HEK293T (cell line): Measurements from ENCODE around the gene EPHB1.

Source experiments
- ARNT ChIP-seq: fragments of 450-650 bp; IDR thresholded peaks from 2 replicates; pipeline ENCODE4 v1.6.1; 2017; ENCODE audit warnings: mild to moderate bottlenecking
- CTBP1 ChIP-seq: fragments of 450-650 bp; IDR thresholded peaks from 2 replicates; pipeline ENCODE4 v1.6.1; 2016; ENCODE audit warnings: borderline replicate concordance
- FOXA1 ChIP-seq: fragments of 450-650 bp; IDR thresholded peaks from 2 replicates; pipeline ENCODE4 v1.6.1; 2016; ENCODE audit warnings: mild to moderate bottlenecking
- FOXK2 ChIP-seq: fragments of 450-650 bp; IDR thresholded peaks from 2 replicates; pipeline ENCODE4 v1.6.1; 2016; ENCODE audit warnings: mild to moderate bottlenecking
- FOXM1 ChIP-seq: fragments of 450-650 bp; IDR thresholded peaks from 2 replicates; pipeline ENCODE4 v1.6.1; 2017; ENCODE audit warnings: mild to moderate bottlenecking, borderline replicate concordance
- NFRKB ChIP-seq: fragments of 450-650 bp; IDR thresholded peaks from 2 replicates; pipeline ENCODE4 v1.6.1; 2016; ENCODE audit warnings: mild to moderate bottlenecking, moderate library complexity
- SP1 ChIP-seq: fragments of 450-650 bp; IDR thresholded peaks from 2 replicates; pipeline ENCODE4 v1.6.1; 2017
- SUZ12 ChIP-seq: fragments of 450-650 bp; IDR thresholded peaks from 2 replicates; pipeline ENCODE4 v1.6.1; 2016; ENCODE audit warnings: mild to moderate bottlenecking
- TF ChIP-seq, protein P1 (sequence below): fragments of 450-650 bp; IDR thresholded peaks from 2 replicates; pipeline ENCODE4 v1.6.1; 2016

DNA sequence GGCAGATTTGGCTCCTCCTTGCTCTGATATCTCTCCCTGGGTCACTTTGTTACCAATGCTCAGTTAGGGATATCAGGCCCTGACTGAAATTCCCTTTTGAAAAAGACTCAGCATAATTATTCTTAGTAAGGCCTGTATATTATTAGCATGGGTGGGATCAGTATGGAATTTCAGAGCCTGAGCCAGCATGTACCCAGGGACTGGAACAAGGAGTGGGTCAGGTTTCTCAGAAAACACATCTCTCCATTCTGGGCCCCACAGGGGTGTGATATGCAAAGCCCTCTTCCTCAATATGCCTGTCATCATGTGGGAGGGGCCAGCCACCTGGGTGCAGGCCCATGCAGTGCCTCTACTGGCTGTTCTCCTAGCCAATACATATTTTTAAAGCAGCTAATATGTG, 423.2 kb downstream of the EPHB1 start:
- TF ChIP-seq SP1, result no peak
- TF ChIP-seq FOXA1, result no peak
- no peak for TF ChIP-seq ARNT
- TF ChIP-seq CTBP1, result no peak
- TF ChIP-seq FOXK2, result no peak
- TF ChIP-seq, protein P1, sequence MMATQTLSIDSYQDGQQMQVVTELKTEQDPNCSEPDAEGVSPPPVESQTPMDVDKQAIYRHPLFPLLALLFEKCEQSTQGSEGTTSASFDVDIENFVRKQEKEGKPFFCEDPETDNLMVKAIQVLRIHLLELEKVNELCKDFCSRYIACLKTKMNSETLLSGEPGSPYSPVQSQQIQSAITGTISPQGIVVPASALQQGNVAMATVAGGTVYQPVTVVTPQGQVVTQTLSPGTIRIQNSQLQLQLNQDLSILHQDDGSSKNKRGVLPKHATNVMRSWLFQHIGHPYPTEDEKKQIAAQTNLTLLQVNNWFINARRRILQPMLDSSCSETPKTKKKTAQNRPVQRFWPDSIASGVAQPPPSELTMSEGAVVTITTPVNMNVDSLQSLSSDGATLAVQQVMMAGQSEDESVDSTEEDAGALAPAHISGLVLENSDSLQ, result no peak
- TF ChIP-seq FOXM1, result no peak
- no peak for TF ChIP-seq SUZ12
- no peak for TF ChIP-seq NFRKB
